Hematopoietic multipotent progenitor cell treated with erythropoietin and hydrocortisone succinate and interleukin-3 and kit ligand, for 8 days (in vitro differentiated cells): Measurements from ENCODE around the gene BFSP1.

Experiments
- DNase-seq: peaks from one replicate; pipeline ENCODE4 v3.0.0-alpha.2; 2015

The BFSP1 gene

GRCh38 chr20:17556837-17557674, 25.9 kb upstream of the BFSP1 start:
- DNase-seq, result no peak

DNA sequence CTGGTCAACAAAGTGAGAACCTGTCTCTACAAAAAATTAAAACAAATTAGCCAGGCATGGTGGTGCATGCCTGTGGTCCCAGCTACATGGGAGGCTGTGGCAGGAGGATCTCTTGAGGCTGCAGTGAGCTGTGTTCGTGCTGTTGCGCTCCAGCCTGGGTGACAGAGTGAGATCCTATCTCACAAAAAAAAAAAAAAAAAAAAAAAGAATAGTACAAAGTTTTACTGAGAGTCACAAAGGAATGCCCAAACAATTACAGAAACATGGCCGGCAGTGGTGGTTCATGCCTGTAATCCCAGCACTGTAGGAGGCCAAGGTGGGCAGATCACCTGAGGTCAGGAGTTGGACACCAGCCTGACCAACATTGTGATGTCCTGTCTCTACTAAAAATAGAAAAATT, 23.9 kb upstream of the BFSP1 start:
- no peak for DNase-seq

- no peak for DNase-seq
Measured at GRCh38 chr20:17549131-17549530, 18.0 kb upstream of the BFSP1 start.

DNA sequence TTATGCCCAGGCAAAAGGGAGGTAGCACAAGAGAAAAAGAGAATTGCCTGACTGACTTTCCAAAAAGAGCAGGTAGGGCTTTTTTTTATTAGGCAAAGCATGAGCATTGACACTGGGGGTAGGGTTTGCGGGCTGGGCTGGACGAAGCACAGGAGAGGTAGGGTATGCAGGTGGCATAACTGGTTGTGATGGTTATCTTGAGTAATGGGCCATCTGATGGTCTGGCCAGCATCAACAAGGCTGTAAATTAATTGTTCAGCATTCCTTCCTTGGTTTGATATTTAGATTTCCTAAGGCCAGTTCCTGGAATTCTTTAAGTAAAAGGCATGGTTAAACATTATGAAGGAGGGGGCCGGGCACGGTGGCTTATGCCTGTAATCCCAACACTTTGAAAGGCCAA, 13.9 kb upstream of the BFSP1 start:
- DNase-seq, result no peak

DNA sequence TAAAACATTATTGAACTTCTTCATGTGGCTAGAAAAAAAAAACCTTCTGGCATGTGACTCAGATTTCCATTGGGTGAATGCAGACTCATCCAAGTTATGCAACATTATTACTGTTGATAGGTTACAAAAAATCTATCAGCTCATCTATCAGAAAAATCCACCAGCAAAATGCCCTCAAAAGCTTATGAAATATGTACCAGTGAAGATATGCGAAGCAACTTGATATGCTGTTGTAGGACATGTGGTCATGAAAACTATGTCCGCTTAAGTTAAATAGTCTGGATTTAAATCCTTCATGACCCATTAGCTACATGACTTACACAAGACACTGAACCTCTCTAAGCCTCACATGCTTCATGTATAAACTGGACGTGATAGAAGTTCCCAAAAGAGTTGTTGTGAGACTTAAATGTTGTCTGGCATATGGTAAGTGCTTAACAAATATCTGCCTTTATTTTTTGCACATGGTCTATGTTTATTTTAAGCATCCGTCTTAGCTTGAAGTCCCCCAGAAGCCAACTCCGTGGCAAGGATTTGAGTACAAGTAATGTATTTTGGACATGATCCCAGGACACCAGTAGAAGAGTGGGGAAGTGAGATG, 12.5 kb upstream of the BFSP1 start:
- DNase-seq, result no peak

- no peak for DNase-seq
Measured at GRCh38 chr20:17542993-17543412, 11.8 kb upstream of the BFSP1 start.

GRCh38 chr20:17542481-17542880, 11.3 kb upstream of the BFSP1 start:
- no peak for DNase-seq

GRCh38 chr20:17541996-17542395, 10.8 kb upstream of the BFSP1 start:
- no peak for DNase-seq

DNA sequence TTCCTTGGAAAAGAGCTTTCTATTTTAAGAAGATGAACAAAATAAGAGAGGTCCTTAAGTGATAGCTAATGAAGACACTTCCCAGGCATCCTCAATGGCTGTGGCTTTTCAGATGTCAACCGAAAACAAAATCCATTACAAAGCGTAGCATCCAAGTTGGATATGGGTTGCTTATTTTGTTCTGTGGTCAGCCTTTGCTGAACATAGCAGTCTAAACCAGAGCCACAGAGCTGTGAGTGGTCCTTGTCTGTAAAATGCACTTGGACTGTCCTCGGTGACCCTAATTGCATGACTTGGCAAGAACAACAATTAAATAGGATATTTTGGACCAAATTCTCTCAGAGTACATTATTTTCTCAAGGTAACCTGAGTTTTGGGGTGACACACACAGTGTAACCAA, 10.4 kb upstream of the BFSP1 start:
- DNase-seq, result no peak

GRCh38 chr20:17538517-17539170, 7.5 kb upstream of the BFSP1 start:
- DNase-seq, result no peak

DNA sequence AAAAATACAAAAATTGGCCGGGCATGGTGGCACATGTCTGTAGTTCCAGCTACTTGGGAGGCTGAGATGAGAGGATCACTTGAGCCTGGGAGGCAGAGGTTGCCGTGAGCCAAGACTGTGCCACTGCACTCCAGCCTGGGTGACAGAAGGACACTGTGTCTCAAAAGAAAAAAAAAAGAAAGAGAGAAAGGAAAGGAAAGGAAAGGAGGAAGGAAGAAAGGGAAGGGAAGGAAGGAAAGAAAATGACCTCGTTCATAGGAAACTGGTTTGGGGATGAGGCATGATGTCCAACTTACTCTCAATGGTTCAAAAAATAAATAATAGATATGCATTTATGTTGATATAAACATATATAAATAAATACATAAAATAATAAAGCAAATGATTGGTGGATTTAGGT, 6.8 kb upstream of the BFSP1 start:
- no peak for DNase-seq

DNA sequence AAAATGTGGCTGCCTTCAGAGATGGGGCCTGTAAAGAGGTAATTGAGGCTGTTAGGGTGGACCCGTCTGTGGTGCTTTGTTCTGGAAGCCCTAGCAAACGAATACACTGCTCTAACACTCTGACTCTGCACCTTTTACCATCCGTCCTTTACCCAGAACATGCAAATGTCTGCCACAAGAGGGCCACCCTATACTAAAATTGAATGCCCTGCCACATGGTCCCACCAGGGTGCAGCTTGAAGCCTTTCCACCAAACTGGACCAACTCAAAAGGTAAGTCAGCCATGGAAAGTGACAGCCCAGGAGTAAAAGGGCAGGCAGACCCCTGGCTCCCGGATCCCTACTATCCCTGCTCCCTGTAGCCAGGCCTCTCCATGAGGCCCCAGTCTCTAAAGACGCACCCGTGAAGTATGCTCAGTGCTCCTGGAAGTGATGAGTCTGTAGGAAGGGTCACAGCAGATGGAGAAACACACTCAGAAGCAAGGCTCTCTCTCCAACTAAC, 5.8 kb upstream of the BFSP1 start:
- peak; percentile 85 for DNase-seq

GRCh38 chr20:17534077-17534476, 2.9 kb upstream of the BFSP1 start:
- DNase-seq, result no peak

DNA sequence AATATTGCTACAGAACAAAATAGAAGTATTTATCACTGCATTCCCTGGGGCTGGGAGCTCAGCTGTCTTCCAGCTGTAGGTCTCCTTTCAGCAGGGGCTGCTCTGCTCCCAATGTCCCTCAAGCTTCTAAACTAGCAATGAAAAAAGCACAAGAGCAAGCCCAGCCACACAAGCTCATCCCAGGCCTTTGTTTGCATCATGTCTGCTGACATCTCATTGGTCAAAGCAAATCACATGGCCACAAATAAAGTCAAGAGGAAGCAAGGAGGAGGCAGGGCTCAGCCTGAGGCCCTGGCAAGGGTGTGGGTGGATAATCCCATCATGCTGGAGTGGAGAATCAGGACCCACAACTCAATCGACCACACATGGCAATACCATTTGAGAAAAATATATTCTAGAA, 2.2 kb upstream of the BFSP1 start:
- peak; percentile 78 for DNase-seq

- DNase-seq, result no peak
Measured at GRCh38 chr20:17531665-17532025, 466 bp upstream of the BFSP1 start.

- no peak for DNase-seq
Measured at GRCh38 chr20:17530153-17530552, 1.0 kb downstream of the BFSP1 start.

DNA sequence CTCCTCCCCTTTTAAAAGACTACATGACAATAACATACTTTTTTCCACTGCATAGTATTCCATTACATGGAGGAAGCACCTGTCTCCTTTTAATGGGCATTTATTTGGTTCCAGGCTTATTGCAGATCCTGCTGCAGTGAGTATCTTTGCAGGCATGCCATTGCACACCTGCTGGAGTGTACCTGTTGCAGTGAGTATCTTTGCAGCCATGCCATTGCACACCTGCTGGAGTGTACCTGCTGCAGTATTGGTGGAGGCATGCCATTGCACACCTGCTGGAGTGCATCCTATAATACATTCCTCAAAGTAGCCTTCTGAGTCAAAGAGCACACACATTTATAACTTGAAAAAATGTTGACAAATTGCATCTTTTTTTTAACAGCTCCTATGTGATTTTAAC, 1.6 kb downstream of the BFSP1 start:
- DNase-seq, result no peak

GRCh38 chr20:17525650-17526049, 5.5 kb downstream of the BFSP1 start:
- DNase-seq, result peak; percentile 75

DNA sequence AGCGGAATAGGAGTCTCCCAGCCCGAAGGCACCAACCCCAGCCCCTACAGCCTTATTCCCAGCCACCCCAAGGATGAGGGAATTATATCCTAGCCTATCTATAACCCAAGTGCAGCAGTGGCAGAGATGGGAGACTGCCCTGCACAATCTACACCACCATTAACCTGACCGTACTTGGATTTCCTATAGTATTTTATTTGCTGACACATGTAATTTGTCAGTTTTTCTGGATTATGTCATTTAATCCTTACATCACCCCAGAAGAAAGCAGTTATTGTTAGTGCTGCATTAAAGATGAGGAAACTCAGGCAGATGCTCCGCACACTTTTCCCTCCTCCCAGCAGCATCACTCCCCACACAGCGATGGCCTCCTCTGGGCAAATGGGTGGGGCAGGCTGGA, 6.0 kb downstream of the BFSP1 start:
- DNase-seq, result no peak

GRCh38 chr20:17524560-17524959, 6.6 kb downstream of the BFSP1 start:
- no peak for DNase-seq

DNA sequence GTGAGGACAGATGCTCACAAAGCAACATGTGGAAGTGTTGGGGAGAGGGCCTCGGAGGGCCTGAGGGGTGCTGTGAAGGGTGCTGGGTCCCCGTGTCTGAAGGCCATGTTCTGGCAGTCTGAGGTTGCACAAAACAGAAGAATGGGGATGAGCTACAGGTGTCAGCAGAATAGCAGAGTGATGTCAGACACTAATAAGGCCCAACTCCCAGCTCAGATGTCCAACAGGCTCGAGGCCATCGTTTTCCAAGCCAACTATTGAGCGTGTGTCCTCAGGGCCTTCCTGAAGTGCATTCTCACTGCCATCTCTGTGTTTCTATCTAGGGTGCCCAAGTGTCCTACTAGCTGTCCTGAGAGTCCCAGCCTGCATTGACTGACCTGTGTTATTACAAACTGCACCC, 7.9 kb downstream of the BFSP1 start:
- no peak for DNase-seq

DNA sequence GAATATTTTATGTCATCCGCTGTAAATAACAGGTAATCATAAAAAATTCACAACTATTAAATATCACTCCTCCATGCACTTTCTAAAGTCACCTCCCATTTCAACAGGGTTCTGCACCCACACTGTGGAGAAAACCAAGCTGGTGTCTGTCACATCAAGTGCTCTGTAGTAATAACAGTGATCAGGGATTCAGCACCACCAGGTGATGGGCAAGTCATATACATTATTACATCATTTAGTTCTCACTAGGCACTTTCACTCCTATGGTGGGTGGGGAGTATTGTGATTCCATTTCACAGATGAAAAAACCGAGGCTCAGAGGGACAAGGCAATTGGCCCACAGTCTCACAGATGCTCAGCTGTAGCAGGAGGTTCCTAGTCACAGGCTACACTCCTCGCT, 8.7 kb downstream of the BFSP1 start:
- DNase-seq, result no peak

- no peak for DNase-seq
Measured at GRCh38 chr20:17520583-17520982, 10.6 kb downstream of the BFSP1 start.
